ENCODE results near the gene WWOX.

DNA sequence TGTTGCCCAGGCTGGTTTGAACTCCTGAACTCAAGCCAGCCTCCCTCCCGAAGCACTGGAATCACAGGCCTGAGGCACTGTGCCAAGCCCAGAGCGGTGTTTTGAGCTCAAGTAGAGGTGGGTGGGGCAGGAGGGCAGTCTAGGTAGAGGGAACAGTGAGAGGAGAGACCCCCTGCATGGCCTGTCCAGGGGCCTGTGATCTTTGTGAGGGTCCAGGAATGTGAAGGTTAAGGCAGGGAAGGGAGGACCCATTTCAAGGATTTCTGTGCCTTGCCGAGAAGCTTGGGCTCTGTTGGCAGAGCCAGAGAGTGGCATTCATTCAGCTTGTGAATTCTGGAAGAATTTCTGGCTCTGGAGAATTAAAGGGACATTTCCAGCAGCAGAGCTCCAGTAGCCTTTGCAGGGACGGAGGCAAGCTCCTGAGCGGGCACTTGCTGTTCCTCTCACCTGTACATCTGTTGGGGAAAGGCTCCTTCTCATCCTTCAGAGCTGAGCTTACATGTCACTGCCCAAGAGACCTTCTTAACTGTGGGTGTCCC is 2.7 kb downstream of the WWOX start:
- TF ChIP-seq, protein P1, sequence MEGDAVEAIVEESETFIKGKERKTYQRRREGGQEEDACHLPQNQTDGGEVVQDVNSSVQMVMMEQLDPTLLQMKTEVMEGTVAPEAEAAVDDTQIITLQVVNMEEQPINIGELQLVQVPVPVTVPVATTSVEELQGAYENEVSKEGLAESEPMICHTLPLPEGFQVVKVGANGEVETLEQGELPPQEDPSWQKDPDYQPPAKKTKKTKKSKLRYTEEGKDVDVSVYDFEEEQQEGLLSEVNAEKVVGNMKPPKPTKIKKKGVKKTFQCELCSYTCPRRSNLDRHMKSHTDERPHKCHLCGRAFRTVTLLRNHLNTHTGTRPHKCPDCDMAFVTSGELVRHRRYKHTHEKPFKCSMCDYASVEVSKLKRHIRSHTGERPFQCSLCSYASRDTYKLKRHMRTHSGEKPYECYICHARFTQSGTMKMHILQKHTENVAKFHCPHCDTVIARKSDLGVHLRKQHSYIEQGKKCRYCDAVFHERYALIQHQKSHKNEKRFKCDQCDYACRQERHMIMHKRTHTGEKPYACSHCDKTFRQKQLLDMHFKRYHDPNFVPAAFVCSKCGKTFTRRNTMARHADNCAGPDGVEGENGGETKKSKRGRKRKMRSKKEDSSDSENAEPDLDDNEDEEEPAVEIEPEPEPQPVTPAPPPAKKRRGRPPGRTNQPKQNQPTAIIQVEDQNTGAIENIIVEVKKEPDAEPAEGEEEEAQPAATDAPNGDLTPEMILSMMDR (conservative IDR thresholded peaks at IDR 0.05; ENCODE audit: low read depth, low read length): no peak
- TF ChIP-seq EZH2 (IDR thresholded peaks at IDR 0.05; ENCODE audit: low read length, unreplicated experiment): no peak
